Measurements from ENCODE around the gene TMEM151B. TPM values are rescaled to one million over a fixed set of nuclear protein-coding genes. Genes with fewer than 3 reads are reported as not detected.

Gene TMEM151B
- total and polyA plus RNA-seq, 9 of the 15 experiments (the other 6 are each of a cell fraction or from before 2014, with no cell fraction given) = not detected

- TF ChIP-seq DNMT1 (IDR thresholded peaks at IDR 0.05) (no peak), ZNF318 (IDR thresholded peaks at IDR 0.05; ENCODE audit: borderline replicate concordance in 1 of 2, low read depth in 1 of 2) (no peak), PTTG1 (tag; IDR thresholded peaks at IDR 0.05; ENCODE audit: low read depth) (no peak), ZBTB26 (CRISPR knock-in tag; IDR thresholded peaks at IDR 0.05) (no peak), ZFP36 (IDR thresholded peaks at IDR 0.05; ENCODE audit: low read depth, low read length, partially characterized antibody) (no peak), PURB (CRISPR knock-in tag; IDR thresholded peaks at IDR 0.05; ENCODE audit: low read depth) (no peak), BRCA1 (IDR thresholded peaks at IDR 0.05) (no peak), BRCA1 (CRISPR knock-in tag; IDR thresholded peaks at IDR 0.05) (no peak), FOXJ2 (tag; IDR thresholded peaks at IDR 0.05) (no peak), FOXK1 (CRISPR knock-in tag; IDR thresholded peaks at IDR 0.05; ENCODE audit: borderline replicate concordance) (no peak; the same call in 1 of the 2 replicates), MCM5 (IDR thresholded peaks at IDR 0.05; ENCODE audit: low read depth) (no peak), ZNF512 (tag; IDR thresholded peaks at IDR 0.05) (no peak), SREBF2 (CRISPR knock-in tag; IDR thresholded peaks at IDR 0.05) (no peak), ZNF57 (CRISPR knock-in tag; IDR thresholded peaks at IDR 0.05) (no peak), ZBTB34 (CRISPR knock-in tag; IDR thresholded peaks at IDR 0.05) (no peak)
Observed at GRCh38 chr6:44257025-44257752, 13.1 kb upstream of the TMEM151B start, which contains the start of gene SLC35B2 (continued).

All from K562 (cell line).